ENCODE data around the gene CFAP410. TPM values are rescaled to one million over a fixed set of nuclear protein-coding genes. Genes with fewer than 3 reads are reported as not detected.

CFAP410 gene
- total and polyA plus RNA-seq, 2 donors (not counting 1 experiment from before 2014, with no cell fraction given), result 69.2 to 98.8 TPM

DNA sequence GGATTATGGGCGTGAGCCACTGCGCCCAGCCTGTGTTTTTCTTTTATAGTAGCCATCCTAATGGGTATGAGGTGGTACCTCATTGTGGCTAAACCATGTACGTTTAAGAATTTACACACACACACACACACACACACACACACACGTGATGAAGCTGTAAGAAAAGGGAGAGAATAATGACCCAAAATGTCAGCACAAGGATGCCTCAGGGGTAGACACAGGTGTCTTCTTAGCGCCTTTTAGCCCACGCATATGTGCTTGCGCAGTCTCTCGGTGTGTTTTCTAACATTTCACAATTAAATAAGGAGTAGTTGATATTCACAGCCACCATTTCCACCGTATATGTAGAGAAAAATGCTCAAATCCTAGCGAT lies 40.1 kb downstream of the CFAP410 start:
- Histone ChIP-seq H3K27me3 (replicated peaks in 1 of 4; ENCODE audit: control extremely low read depth in 1 of 4, control insufficient read depth in 3 of 4, insufficient read depth in 4 of 4, low read length in 3 of 4) (no peaks in the 10 kb centered on the region), H2AFZ (ENCODE audit: insufficient read depth, low read depth, low read length, poor library complexity, severe bottlenecking) (peak overlapping the region; percentile 73), H3K4me1 (ENCODE audit: control insufficient read depth in 2 of 2, insufficient read depth in 2 of 2, low read length in 2 of 2) (peaks cover 76 to 88% of the 10 kb centered on the region in 2 donors), H4K20me1 (ENCODE audit: control insufficient read depth, insufficient read depth, low read length, poor library complexity, severe bottlenecking) (peaks cover 36% of the 10 kb centered on the region), H3K4me3 (ENCODE audit: control extremely low read depth in 1 of 5, extremely low read depth in 1 of 5, insufficient read depth in 1 of 5, low read depth in 2 of 5, low read length in 4 of 5) (peak overlapping the region; percentile 0 to 82 (median 72)), H3K9me3 (ENCODE audit: control extremely low read depth in 1 of 3, control insufficient read depth in 2 of 3, insufficient read depth in 1 of 3, low read length in 2 of 3) (peaks cover 0 to 3% (median 0%) of the 10 kb centered on the region in 3 donors), H3K4me2 (replicated peaks; ENCODE audit: low read depth, low read length, poor library complexity, severe bottlenecking) (peak overlapping the region; percentile 98), H3K79me2 (ENCODE audit: control insufficient read depth, insufficient read depth, low read length) (peaks cover 39% of the 10 kb centered on the region), H3K9ac (ENCODE audit: low read length) (peak overlapping the region; percentile 79), H3K36me3 (replicated peaks in 1 of 2; ENCODE audit: control extremely low read depth in 1 of 2, control insufficient read depth in 1 of 2, extremely low read depth in 1 of 2, insufficient read depth in 2 of 2, low read length in 1 of 2) (no peaks in the 10 kb centered on the region), H3K27ac (ENCODE audit: low read length in 2 of 2) (peak overlapping the region; percentile 91 to 94)
- DNase-seq (no peak), ATAC-seq (ENCODE audit: low read depth) (peak; percentile 1)
- WGBS (ENCODE audit: insufficient coverage), result 0% methylated on average over 1 of the region's 10 CpGs
- intact Hi-C loops (cut with micrococcal nuclease), result loop anchor here (1.0 kb wide), 1 partner anchor 40 kb away; the partner anchor contains the start of gene CFAP410
- TF ChIP-seq EZH2 (IDR thresholded peaks at IDR 0.05; ENCODE audit: borderline replicate concordance, insufficient read depth, low read depth, low read length, poor library complexity, severe bottlenecking), result no peak
- TF ChIP-seq, protein P1, sequence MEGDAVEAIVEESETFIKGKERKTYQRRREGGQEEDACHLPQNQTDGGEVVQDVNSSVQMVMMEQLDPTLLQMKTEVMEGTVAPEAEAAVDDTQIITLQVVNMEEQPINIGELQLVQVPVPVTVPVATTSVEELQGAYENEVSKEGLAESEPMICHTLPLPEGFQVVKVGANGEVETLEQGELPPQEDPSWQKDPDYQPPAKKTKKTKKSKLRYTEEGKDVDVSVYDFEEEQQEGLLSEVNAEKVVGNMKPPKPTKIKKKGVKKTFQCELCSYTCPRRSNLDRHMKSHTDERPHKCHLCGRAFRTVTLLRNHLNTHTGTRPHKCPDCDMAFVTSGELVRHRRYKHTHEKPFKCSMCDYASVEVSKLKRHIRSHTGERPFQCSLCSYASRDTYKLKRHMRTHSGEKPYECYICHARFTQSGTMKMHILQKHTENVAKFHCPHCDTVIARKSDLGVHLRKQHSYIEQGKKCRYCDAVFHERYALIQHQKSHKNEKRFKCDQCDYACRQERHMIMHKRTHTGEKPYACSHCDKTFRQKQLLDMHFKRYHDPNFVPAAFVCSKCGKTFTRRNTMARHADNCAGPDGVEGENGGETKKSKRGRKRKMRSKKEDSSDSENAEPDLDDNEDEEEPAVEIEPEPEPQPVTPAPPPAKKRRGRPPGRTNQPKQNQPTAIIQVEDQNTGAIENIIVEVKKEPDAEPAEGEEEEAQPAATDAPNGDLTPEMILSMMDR (IDR thresholded peaks at IDR 0.05), result no peak
- H3K4me3 Mint-ChIP-seq, result peak overlapping the region; percentile 91
- peak overlapping the region; percentile 97 for H3K27ac Mint-ChIP-seq
- POLR2A ChIA-PET, result interaction anchor here (0.6 kb wide), 3 partner anchors 40 to 380 kb away, joined by 4 to 7 read pairs (median 5); no protein-coding TSS in a partner anchor
- H3K9me3 Mint-ChIP-seq (ENCODE audit: insufficient read depth), result no peaks in the 10 kb centered on the region
- CTCF ChIA-PET, result interaction anchor here (0.6 to 1.2 kb wide), 2 partner anchors 209 to 223 kb away, joined by 3 to 6 read pairs; no protein-coding TSS in a partner anchor
- peaks cover 69% of the 10 kb centered on the region for H3K4me1 Mint-ChIP-seq
- no peaks in the 10 kb centered on the region for H3K27me3 Mint-ChIP-seq

- H3K79me2 ChIP-seq (ENCODE audit: control insufficient read depth, insufficient read depth, low read length), result peaks cover 32% of the 10 kb centered on the region
- no peaks in the 10 kb centered on the region for H3K9me3 Mint-ChIP-seq (ENCODE audit: insufficient read depth)
- no peak for ATAC-seq (ENCODE audit: low read depth)
- H3K9me3 ChIP-seq (ENCODE audit: control extremely low read depth in 1 of 3, control insufficient read depth in 2 of 3, insufficient read depth in 1 of 3, low read length in 2 of 3), result peaks cover 0 to 3% (median 0%) of the 10 kb centered on the region in 3 donors
- H3K4me3 Mint-ChIP-seq, result peak overlapping the region; percentile 64
- no peaks in the 10 kb centered on the region for H3K27me3 ChIP-seq (replicated peaks in 1 of 4; ENCODE audit: control extremely low read depth in 1 of 4, control insufficient read depth in 3 of 4, insufficient read depth in 4 of 4, low read length in 3 of 4)
- POLR2A ChIA-PET, result interaction anchor here (0.6 kb wide), 3 partner anchors 40 to 383 kb away, joined by 3 to 5 read pairs (median 5); no protein-coding TSS in a partner anchor
- no peak overlapping the region for H3K4me3 ChIP-seq (ENCODE audit: control extremely low read depth in 1 of 5, extremely low read depth in 1 of 5, insufficient read depth in 1 of 5, low read depth in 2 of 5, low read length in 4 of 5)
- H3K27ac ChIP-seq (ENCODE audit: low read length in 2 of 2), result peak overlapping the region; percentile 7 to 12
- H3K36me3 ChIP-seq (replicated peaks in 1 of 2; ENCODE audit: control extremely low read depth in 1 of 2, control insufficient read depth in 1 of 2, extremely low read depth in 1 of 2, insufficient read depth in 2 of 2, low read length in 1 of 2), result no peaks in the 10 kb centered on the region
- H3K4me2 ChIP-seq (replicated peaks; ENCODE audit: low read depth, low read length, poor library complexity, severe bottlenecking), result peak overlapping the region; percentile 54
- H3K4me1 Mint-ChIP-seq, result peaks cover 62% of the 10 kb centered on the region
- TF ChIP-seq EZH2 (IDR thresholded peaks at IDR 0.05; ENCODE audit: borderline replicate concordance, insufficient read depth, low read depth, low read length, poor library complexity, severe bottlenecking), result no peak
- TF ChIP-seq, protein P1 (IDR thresholded peaks at IDR 0.05), result no peak
- CTCF ChIA-PET, result interaction anchor here (0.6 to 1.6 kb wide), 9 partner anchors 12 to 285 kb away, joined by 3 to 11 read pairs (median 4); no protein-coding TSS in a partner anchor
- no peak overlapping the region for H2AFZ ChIP-seq (ENCODE audit: insufficient read depth, low read depth, low read length, poor library complexity, severe bottlenecking)
- H3K4me1 ChIP-seq (ENCODE audit: control insufficient read depth in 2 of 2, insufficient read depth in 2 of 2, low read length in 2 of 2), result peaks cover 70 to 87% of the 10 kb centered on the region in 2 donors
- 100% methylated on average over 1 of the region's 2 CpGs for WGBS (ENCODE audit: insufficient coverage)
- H3K27ac Mint-ChIP-seq, result peak overlapping the region; percentile 61
- H3K9ac ChIP-seq (ENCODE audit: low read length), result no peak overlapping the region
- DNase-seq, result no peak
- intact Hi-C loops (cut with micrococcal nuclease), result no loop called here
- H3K27me3 Mint-ChIP-seq, result no peaks in the 10 kb centered on the region
- peaks cover 28% of the 10 kb centered on the region for H4K20me1 ChIP-seq (ENCODE audit: control insufficient read depth, insufficient read depth, low read length, poor library complexity, severe bottlenecking)
Observed at GRCh38 chr21:44298301-44298700, 40.9 kb downstream of the CFAP410 start.

All from B cell (primary cell).